ENCODE measurements around the gene ZNF845.
"Not testable (repeated sequence)": the region's sequence is repeated elsewhere in the genome, so short reads cannot be mapped to it uniquely, and the experiment has no call there.

Gene ZNF845

DNA sequence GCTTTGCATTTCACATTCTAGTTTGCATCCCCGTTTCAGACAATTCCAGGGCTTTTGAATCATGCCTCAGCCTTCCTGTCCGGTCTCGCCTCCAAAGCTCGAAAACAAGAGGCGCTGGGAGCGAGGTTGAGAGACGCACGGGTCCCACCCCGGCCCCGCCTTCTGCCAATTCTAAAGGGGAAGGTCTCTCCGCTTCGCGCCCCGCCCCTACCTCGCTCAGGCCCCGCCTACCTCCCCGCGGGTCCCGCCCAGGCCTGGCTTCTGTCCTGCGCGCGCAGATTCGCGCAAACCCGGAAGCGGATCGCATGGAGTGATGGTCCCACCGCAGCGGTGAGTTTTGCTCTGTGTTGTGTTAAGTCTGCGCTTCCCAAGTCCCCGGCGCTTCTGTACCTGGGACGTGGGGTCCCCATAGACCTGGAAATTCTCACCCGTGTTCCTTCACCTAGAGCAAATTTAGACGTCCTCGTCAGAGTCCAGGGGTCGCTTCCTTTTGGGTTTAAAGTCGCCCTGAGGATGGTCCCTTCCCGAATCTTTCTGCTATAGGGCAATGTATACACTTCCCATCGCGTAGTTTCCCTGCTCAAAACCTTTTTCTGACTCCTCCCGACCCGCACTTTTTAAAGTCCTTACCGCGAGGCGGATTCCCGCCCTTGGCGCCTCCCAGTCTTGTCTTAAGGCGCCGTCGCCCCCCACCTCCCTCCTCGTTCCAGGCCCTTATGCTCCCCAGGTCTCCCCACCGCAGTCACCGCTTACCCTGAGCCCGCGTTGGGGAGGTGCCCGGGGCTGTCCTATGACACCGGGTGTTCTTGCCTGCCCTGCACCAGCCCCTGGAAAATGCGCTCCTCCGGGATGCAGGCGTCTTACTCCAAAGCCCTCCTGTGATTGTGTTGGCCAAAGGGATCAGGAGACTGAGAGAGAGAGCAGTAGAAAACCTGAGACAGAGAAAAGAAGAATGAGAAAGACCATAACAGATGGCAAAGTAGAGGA lies at the start of gene ZNF845:
TSS of gene ZNF845 (plus strand) at position 287 of the 987 bp plus-strand sequence. CDS start 7,559 bp downstream, outside the sequence.
- peak; percentile 94 to 95 for DNase-seq (ENCODE audit: low read depth in 2 of 2)

GRCh38 chr19:53285087-53285486 lies 48.5 kb upstream of the ZNF845 start:
- DNase-seq (ENCODE audit: low read depth in 2 of 2) = no peak

DNA sequence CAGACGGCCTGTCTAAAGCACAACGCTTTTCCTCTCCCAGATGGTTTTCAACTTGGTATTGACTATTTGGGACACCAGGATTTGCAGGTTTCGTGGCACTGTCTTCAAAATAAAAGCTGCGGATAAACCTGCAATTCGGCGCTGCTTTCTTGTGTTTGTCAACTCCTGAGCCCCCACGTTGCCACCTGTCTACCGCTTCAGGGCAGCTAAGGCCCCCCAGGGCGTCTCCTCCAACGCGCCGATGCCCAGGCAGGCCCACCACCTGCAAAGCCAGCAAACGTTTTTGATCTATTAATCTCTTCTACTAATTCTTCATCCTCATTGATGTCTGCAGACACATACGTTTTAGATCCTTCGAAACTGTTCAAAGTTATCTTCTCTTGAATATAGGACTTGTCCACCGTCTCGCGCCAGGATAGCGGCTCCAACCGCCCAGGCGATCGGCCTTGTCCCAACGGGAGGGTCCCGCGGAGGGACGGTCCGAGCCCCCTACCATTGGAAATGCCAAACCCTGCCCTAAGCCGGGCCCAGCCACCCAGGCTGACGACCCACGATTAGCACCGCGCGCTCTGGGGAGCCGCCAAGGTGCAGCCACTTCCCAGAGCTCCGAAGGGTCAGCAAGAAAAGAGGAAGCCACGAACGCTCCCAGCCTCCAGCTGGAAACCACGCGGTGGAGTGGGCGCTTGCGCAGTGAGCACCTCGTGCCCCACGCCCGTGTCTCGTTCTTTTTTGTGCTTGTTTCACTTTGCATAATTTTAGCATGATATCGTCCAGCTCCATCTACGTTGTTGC lies 42.6 kb upstream of the ZNF845 start:
- no peak for DNase-seq (ENCODE audit: low read depth in 2 of 2)

DNA sequence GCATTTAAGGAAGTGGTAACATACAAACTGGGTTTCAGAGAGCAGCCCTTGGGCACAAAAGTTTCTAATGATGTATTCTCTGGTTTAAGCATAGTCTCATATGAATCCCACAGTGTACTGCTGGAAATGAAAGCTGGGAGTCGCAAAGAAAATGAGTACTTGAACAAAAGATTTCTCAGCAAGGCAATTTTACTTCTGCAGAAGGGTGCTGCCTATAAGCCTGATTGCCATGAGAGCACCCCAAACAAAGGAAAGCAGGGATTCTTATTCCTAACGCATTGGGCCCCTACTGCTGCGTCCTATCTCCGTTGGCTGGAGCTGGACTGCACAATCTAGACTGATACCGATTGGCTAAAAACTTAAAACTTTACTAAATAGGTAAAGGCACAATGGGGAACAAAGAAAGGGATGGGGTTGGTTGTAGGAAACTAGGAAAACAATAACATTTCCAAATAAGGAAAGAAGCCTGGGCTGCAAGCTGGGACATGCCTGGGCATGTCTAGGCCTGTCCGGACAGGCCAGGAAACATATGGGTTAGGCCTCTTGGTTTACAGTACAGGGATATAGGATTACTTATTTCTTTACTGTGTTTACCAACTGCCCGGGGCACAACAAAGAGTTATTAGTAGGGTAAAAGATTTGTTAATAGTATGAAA lies 38.6 kb upstream of the ZNF845 start:
- no peak for DNase-seq (ENCODE audit: low read depth in 2 of 2)

- DNase-seq (ENCODE audit: low read depth in 2 of 2) = not testable (repeated sequence)
Measured at GRCh38 chr19:53301341-53301740, 32.2 kb upstream of the ZNF845 start.

DNA sequence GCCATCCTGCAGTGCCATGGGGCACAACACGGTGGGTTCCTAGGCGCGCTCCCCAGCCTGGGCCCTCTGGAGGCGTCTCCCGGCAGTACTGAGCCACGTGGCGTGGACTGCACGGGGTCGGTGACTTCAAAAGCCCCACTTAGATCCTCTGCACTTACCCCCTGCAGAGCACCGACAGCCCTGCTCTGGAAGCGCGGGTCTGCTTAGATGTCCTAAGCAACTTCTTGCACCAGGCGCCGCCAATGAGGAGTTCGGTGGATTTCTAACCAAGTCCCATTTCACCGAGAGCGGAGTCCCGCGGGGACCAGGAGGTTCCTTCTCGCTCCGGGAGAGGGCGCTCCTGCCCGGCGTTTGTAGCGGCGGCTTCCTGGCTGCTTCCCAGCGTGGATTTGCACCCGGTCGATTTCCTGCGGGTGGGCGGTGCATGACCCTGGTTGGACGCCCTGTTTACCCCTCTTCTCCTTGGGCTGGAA lies 25.2 kb upstream of the ZNF845 start:
- DNase-seq (ENCODE audit: low read depth in 2 of 2) = no peak

DNA sequence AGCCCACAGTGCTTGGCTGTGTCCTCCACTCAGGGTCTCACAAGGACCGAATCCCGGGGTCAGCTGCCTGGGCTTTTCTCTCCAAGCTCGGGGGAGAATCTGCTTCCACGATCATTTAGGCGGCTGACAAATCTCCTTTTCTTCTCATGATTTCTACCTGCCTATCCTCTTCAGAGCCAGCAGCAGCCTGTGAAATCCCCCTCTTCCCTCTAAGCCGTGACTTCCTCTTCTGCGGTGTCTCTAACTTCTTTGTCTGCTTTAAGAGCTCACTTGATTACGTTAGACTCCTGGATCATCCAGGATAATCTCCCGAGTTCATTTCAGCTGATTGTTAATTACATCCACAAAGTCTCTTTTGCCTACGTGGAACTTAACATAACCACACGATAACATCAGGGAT lies 22.5 kb upstream of the ZNF845 start:
- DNase-seq (ENCODE audit: low read depth in 2 of 2) = no peak

- no peak for DNase-seq (ENCODE audit: low read depth in 2 of 2)
Measured at GRCh38 chr19:53311897-53312296, 21.7 kb upstream of the ZNF845 start.

GRCh38 chr19:53328967-53329366 lies 4.6 kb upstream of the ZNF845 start:
- DNase-seq (ENCODE audit: low read depth in 2 of 2) = no peak

GRCh38 chr19:53332484-53332883 lies 1.1 kb upstream of the ZNF845 start:
- no peak for DNase-seq (ENCODE audit: low read depth in 2 of 2)

DNA sequence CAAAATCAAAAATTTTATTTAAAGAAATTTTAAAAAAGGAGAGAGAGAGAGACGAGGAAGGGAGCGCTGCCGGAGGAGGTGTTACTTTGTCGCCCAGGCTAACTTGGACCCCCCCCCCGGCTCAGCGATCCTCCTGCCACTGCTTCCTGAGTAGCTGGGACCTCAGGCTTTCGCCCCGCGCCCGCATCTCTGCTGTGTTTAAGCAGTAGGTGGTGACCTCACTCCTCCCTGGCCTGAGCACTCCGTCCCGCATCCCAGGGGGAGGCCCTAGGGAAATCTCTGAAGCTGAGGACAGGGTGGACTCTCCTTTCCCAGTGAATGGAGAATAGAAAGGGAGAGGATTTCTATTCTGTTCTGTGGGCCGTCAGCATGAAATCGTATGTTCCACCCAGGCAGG lies 485 bp upstream of the ZNF845 start:
- DNase-seq (ENCODE audit: low read depth in 2 of 2) = no peak

GRCh38 chr19:53344403-53344802 lies 10.9 kb downstream of the ZNF845 start:
- DNase-seq (ENCODE audit: low read depth in 2 of 2) = not testable (repeated sequence)

- DNase-seq (ENCODE audit: low read depth in 2 of 2) = no peak
Measured at GRCh38 chr19:53355739-53356138, 22.2 kb downstream of the ZNF845 start.

GRCh38 chr19:53357821-53358581 lies 24.5 kb downstream of the ZNF845 start:
- no peak for DNase-seq (ENCODE audit: low read depth in 2 of 2)

- not testable (repeated sequence) for DNase-seq (ENCODE audit: low read depth in 2 of 2)
Measured at GRCh38 chr19:53360056-53360455, 26.5 kb downstream of the ZNF845 start.

GRCh38 chr19:53365134-53365898 lies 31.8 kb downstream of the ZNF845 start, which contains the start of gene ZNF525:
ZNF525 (plus strand) TSS chr19:53365705; CDS start chr19:53372282, 6,577 bp downstream.
- DNase-seq (ENCODE audit: low read depth in 2 of 2) = peak; percentile 94 to 96

DNA sequence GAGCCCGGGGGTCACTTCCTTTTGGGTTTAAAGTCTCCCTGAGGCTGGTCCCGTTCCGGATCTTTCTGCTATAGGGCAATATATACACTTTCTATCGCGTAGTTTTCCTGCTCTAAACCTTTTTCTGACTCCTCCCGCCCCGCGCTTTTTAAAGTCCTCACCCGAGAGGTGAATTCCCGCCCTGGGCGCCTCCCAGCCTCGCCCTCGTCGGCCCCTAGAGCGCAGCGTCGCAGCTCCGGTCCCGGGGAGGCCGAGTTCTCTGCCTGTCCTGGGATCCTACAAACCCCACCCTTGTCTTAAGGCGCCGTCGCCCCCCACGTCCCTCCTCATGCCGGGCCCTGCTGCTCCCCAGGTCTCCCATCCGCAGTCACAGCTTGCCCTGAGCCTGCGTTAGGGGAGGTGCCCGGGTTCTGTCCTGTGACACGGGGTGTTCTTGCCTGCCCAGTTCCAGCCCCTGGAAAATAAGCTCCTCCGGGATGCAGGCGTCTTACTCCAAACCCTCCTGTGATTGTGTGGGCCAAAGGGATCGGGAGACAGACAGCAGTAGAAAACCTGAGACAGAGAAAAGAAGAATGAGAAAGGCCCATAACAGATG lies 32.4 kb downstream of the ZNF845 start:
- no peak for DNase-seq (ENCODE audit: low read depth in 2 of 2)

GRCh38 chr19:53372196-53372595 lies 38.6 kb downstream of the ZNF845 start:
- DNase-seq (ENCODE audit: low read depth in 2 of 2) = no peak

DNA sequence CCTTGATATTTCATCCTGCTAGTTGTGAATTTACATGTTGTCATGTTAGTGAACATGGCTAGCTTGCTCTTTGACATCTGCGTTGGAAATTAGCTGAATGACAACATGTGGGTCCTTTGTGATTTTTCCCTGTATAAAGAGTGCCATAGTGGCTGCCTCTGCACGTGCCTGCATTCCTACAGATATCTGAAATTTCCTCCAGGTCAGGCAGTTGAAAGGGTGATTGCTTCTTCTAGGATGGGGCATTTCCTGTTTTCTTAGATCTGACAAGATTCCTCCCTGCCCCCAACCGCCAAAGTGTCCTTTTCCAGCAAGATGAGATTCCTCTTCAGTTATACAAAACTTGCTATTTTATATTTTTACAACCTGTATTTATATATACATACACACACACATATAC lies 40.7 kb downstream of the ZNF845 start:
- no peak for DNase-seq (ENCODE audit: low read depth in 2 of 2)

GRCh38 chr19:53374743-53375142 lies 41.2 kb downstream of the ZNF845 start:
- no peak for DNase-seq (ENCODE audit: low read depth in 2 of 2)
